HG03432 (cell line): ENCODE data around the gene SPOCD1.
A peak's percentile ranks its signal among the peaks of the same experiment; 100 is the strongest.

Experiments used
- ATAC-seq: cut with Tn5 transposase; IDR thresholded peaks from one replicate; pipeline ENCODE4 v1.9.1; 2021; ENCODE audit warnings: mild to moderate bottlenecking, moderate library complexity; ENCODE audit not compliant: unreplicated experiment

The SPOCD1 gene

DNA sequence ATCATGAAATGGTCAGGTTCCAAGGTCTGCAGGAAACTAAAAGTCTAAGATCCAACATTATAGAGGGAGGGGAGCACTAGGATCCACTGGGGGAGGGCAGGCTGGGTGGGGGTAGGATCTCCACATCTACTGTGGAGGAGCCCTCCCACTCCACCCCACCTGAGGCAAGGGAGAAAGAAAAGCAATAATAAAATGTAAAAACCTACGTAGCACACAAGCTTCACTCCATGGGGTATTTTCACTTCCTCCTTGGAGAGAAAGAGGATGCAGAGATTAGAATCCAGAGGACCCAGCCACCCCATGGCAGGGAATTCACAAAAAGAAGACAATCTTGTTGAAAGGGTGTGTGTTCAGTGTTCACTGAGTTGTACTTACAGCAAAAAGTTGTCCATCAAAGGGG is 14.4 kb downstream of the SPOCD1 start:
- no peak for ATAC-seq

GRCh38 chr1:31800674-31800967 is 15.2 kb downstream of the SPOCD1 start:
- ATAC-seq, result no peak

DNA sequence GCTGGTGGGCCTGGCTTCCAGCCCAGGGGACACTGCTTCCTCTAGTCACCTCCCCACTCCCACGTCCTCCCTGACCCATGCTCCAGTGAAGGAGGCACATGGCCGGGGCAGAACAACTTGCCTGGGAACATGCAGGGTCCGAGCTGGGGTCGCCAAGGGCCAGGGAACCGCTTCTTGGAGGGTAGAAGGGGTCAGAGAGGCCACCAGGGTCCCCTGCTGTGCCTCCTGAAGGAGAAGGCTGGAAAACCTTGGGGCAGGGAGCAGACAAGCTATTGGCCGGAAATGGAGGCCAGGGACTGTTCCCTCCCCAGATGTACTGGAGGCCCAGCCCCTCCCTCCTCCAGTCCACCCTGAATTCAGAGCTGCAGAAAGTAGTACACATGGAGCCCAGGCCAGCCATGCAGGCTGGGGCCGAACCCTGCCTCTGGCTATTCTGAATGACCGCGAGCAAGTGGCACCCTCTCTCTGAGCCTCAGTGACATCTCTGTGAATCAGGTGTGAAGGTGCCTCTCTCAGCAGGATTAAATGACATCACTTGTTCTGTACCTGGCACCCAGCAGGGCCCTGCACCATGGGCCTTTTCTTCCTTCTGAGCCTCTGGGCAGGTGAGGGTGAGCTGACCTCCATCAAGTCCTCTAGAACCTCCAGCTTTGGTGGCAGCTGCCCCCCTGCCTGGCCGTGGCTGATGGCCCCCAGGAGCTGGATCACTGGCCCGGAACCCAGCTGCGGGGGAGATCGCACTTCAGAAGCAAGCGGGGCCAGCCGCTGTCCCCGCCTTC is 15.7 kb downstream of the SPOCD1 start:
- no peak for ATAC-seq

- no peak for ATAC-seq
Observed at GRCh38 chr1:31799196-31799894, 16.5 kb downstream of the SPOCD1 start.

- no peak for ATAC-seq
Observed at GRCh38 chr1:31798433-31799195, 17.2 kb downstream of the SPOCD1 start.

DNA sequence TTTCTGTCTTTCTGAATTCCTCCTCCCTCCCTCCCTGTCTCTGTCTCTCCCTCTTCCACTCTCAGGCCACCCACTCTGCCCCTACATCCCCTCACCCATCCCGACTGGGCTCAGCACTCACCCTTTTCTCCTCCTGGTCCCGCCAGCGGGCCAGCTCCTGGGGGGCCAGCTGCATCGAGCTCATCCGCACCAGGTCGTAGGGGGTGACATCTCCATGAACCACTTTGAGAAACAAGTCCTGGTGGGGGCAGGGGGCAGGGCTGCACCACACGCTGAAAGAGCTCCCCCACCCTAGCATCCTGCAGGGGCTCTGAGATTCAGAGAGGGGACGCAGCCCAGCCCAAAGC is 17.8 kb downstream of the SPOCD1 start:
- no peak for ATAC-seq

DNA sequence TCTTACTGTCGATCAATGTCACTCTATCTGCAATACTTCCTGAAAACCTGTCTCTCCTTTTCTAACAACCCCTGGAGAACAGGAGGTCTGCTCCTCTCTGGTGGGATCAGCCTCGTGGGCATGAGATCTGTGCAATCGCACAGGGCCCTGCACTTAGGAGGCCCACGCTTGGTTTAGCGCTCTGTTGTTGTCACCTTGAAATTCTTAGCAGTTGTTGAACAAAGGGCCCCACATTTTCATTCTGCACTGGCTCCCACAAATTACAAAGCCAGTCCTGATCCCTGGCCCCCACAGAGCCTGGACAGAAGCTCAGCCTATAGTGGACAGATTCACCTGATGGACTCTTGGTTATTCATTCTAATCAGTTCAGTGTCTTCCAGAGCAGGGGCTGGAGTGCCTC is 18.6 kb downstream of the SPOCD1 start:
- no peak for ATAC-seq

DNA sequence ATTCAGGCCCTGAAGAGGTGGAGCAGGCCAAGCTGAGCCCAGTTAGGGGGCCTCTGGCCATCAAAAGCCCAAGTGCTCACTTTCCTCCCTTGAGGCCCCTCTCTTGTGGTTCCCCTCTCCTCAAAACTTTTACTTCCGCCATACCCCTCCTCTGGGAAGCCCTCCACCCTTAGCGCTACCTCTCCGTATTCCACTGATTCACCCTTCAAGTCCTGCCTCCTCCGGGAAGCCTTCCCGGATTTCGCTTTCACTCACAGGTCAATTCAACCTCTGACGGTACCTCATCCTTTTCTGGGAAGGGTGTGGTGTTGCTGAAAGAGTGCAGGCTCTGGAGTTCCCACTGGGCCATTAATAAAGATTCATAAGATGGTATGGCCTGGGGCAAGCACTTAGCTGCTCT is 19.1 kb downstream of the SPOCD1 start:
- no peak for ATAC-seq

DNA sequence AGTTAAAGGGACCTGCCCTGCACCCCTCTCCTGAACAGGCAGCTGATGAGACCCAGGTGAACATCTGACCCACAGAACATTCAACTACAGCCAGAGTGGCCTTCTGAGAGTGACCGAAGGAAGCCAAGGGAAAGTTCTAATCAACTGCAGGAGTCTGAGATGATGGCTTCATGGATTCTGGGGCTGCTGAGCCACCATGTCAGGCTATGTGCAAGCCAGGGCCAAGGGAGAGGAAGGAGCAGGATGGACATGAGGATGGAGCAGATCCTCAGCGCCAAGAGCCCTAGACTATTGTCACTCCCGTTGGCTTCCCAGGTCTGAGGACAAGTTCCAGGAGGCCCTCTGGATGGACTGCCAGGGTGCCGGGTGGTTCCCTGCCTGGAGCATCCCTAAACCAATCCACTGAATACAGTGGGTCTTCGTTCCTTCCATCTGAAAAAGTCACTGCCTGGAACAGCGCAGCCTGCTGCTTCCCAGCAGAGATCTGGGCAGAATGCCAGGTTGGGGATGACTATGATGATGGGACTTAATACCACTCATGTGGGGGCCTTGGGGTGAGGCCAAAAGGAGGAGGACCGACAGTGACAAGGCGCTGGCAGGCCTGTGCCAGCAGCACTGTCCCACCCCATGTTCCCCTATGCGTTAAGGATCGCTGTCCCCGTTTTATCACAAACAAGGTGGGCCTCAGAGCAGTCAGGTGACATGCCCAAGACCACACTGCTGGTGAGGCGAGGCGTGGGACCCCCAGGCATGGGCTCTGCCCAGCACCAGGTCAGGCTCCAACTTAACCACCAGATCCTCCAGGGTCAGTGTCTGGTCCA is 19.8 kb downstream of the SPOCD1 start:
- no peak for ATAC-seq

- no peak for ATAC-seq
Observed at GRCh38 chr1:31795096-31795675, 20.6 kb downstream of the SPOCD1 start.

DNA sequence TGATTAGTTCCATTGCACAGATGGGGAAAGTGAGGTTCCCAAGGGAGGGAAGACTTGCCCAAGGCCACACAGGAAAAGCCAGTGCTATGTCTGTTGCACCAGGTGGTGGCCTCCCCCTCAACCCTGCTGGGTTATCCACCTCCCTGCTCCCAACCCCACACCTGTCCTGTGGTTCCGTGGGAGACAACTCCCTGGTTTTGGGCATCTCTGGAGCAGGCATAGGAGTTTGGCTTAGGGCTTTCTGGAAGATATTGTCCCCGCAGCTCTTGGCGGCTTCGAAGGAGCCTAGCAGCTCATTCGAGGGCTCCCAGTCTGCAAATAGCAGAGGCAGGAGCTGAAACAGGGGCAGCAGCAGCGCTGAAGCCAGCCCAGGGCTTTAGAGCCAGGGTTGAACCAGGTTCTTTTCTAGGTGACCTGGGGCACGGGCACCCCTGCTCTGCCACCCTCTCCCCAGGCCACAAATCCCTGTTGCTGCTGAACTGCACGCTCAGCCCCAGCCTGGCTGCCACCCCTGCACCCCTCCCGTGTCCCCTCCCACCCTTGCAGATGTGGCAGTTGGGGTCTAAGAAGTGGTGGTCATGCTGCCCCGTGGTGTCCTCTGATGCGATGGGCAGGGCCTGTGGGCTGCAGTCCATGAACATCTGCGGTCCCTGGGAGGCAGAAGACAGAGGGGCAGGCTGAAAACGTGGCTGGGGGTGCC is 22.1 kb downstream of the SPOCD1 start:
- ATAC-seq, result no peak

DNA sequence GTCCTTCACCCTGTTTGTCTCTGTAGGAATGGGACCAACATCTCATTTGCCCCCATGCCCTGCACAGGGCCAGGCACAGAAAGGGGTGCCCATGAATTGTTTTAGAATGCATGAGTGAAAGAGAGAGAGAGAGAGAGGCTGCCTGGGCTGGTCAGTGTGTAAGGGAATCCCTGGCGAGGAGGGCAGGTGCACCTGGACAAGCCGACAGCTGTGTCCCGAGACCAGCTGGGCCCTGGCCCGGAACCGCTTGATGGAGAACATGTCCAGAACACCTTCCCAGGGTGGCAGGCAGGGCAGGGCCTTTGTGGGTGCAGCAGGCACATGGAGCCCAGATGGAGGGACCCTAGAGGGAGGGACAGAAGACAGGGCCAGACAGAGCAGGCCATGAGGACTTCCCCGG is 22.7 kb downstream of the SPOCD1 start:
- no peak for ATAC-seq

DNA sequence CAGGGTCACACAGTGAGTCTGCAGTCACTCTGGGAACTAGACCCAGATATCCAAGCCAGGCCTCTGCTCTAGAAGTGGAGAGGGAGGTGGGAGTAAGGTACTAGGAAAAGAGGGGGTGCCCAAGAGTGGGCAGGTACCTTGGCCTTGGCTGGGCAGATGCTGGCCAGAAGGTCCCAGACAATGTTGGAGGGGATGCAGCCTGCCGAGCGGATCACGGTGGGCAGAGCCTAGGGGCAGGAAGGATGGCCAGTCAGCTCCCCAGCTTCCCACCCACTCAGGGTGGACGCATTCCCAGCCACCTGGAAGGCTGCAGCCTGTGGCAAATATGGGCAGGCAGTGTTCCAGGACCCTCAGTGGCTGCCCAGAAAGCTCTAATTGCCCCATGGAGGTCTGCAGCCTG is 23.3 kb downstream of the SPOCD1 start:
- no peak for ATAC-seq

- ATAC-seq, result no peak
Observed at GRCh38 chr1:31792116-31792515, 23.7 kb downstream of the SPOCD1 start.

- ATAC-seq, result no peak
Observed at GRCh38 chr1:31791131-31791858, 24.5 kb downstream of the SPOCD1 start.

DNA sequence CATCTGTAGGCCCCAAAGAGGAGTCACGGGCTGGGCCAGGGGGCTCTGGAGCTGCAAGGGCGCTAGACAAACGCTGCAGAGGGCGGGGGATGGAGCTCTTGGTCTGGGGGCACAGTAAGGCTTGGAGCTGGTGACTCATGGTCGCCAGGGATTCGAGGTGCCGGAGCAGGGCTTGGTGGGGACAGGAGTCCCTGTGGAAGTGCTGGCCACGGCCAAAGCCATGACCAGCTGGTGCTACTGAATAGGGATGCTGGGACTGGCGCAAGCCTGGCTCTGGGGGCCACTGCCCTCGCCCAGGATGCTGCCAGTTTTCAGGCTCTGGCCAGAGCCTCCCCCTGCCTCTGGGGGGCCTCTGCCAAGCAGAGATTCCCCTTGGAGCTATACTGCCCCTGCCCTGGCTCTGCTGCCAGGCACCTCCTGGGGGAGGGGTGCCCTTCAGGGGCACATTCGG is 25.2 kb downstream of the SPOCD1 start:
- ATAC-seq, result no peak

DNA sequence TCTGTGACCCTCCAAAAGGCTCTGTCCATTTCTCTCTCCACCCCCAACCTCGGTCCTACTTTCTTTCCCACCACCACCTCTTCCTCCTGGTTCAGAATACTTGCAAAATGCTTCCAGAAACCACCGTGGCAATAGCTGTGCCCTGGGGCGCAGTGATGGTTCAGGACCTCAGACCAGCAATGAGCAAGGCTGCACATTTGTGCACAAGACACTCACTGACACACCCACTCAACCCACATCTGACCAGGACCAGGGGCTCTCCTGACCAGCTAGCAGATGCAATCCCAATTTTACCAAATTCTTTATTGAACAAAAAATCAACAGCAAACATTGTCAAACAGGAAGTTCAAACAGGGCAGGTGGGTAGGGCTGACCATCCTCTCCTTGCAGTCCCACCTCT is 25.7 kb downstream of the SPOCD1 start:
- no peak for ATAC-seq

DNA sequence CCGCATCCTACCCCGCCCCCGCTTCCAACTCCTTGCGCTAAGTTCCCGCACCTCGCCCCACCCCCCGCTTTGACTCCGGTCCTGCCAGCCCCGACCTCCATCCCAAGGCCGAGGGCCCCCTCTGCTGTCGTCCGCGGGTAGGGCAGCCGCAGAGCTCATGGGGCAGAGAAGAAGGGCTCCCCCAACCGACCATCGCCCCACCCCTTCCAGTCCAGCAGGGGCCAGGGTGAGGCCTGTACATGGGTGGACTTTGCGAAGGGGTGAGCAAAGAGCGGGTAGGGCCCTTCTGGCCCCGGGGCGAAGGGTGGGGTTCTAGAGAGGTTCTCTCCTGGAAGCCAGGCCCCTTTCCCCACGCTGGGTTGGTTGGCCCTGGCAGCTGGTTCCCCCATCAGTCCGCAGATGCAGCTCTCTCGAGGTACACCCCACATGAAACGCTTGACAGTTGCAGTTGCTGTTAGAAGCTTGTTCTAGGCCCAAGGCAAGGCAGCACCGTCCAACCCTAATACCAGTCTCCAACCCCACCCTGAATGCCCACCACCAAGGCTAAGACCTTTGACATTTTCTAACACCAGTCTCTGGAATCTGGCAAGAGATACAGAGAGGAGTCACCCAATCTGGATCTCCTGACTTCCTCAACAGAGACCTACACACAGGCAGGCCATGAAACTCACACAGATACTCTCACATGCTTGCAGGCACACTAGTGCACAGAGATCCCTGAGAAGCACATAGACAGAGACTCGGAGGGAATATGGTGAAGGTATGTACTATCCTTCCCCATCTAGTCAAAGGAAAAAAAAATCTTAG is 26.4 kb downstream of the SPOCD1 start:
- peak; percentile 57 for ATAC-seq

DNA sequence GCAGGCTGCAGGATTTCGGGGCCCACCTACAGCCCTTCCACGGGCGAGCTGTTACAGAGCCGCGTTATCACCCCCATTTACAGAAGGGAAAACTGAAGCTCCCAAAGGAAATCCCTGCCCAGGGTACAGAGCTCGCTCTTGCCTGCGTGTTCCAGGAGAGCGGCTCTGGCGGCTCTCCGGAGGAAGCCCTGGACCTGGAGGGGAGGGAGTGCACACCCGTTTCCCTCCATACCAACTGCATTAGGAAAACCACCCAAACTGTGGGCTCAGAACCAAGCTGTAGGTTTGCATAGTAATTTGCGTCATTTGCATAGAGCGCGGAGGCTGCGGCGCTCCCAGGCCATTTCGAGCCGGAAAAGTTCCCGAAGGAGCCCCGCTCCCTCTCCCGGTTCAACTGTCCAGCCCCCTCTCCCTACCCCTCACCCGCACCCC is 27.0 kb downstream of the SPOCD1 start:
- ATAC-seq, result peak; percentile 14
